ENCODE measurements around the gene MFGE8.

DNA sequence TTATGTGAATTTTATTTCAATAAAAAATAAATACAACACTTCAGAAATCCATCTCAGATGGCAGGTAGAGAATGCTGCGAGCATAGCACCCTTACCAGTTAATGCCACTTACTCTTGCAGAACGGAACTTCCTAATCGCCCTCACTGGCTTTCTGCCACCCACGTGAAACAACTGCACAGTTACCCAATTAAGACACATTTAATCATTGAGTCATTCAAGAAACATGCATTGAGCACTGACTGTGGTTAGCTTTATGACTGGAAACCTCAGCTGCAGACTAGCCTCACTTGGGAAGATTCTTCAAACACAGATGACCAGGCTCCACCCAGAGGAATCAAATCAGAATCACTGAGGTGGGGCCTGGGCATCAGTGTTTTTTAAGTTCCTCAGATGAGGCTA lies 5.6 kb upstream of the MFGE8 start:
- TF ChIP-seq CTCF (conservative IDR thresholded peaks at IDR 0.05) (no peak), EZH2 (IDR thresholded peaks at IDR 0.05; ENCODE audit: low read depth) (no peak)

Data from PC-9 (cell line).